GM12878 (cell line): ENCODE results near the gene ITGB2. TPM values are rescaled to one million over a fixed set of nuclear protein-coding genes. Genes with fewer than 3 reads are reported as not detected.

Source experiments
- CHD1 ChIP-seq: IDR thresholded peaks from 2 replicates; pipeline ENCODE4 v1.6.1; 2012; ENCODE audit warnings: low read depth, low read length, improper control_type of control experiment
- PAX8 ChIP-seq: fragments of 450-650 bp; IDR thresholded peaks from 2 replicates; pipeline ENCODE4 v1.6.1; 2017; ENCODE audit warnings: mild to moderate bottlenecking, moderate library complexity
- SPI1 ChIP-seq: IDR thresholded peaks from 2 replicates; pipeline ENCODE4 v1.6.1; 2011; ENCODE audit warnings: low read depth, mild to moderate bottlenecking, low read length, moderate library complexity, borderline replicate concordance; ENCODE audit not compliant: insufficient read depth
- YBX1 ChIP-seq: fragments of 450-650 bp; IDR thresholded peaks from 2 replicates; pipeline ENCODE4 v1.6.1; 2016; ENCODE audit warnings: antibody characterized with exemption
- polyA plus RNA-seq, 11 experiments: library from polyadenylated mRNA; depleted of rRNA in 4 of 11; unstranded in 6 of 11; stranded (reverse) in 5 of 11; fragments of >200 nt; fragmentation: Nextera tagmentation in 4 of 11; fragmentation: Illumina TruSeq in 1 of 11; extraction: Ambion mirVana in 4 of 11; extraction: Trizol in 1 of 11; gene quantifications; 1 replicate in 1 of 11; 2 replicates in 10 of 11; pipeline versions ENCODE4 v1.2.1 to v1.2.3, GENCODE V29; 2011 to 2016; ENCODE audit warnings: inconsistent platforms in 2 of 11, missing spikeins in 2 of 11, low read depth in 1 of 11
- total RNA-seq, 4 experiments: library from RNA; depleted of rRNA in 3 of 4; stranded (reverse); fragments of >200 nt in 3 of 4; fragmentation: Illumina TruSeq in 1 of 4; extraction: Trizol in 1 of 4; gene quantifications; 2 replicates each; pipeline versions ENCODE4 v1.2.1 to v1.2.3, GENCODE V29; 2013 to 2021
- TF ChIP-seq, protein P1 (sequence below): fragments of 450-650 bp; IDR thresholded peaks from 2 replicates; pipeline ENCODE4 v1.6.1; 2017; ENCODE audit warnings: low read depth, mild to moderate bottlenecking, moderate library complexity
- TF ChIP-seq, protein P2 (sequence below): IDR thresholded peaks from 2 replicates; pipeline ENCODE4 v1.6.1; 2012; ENCODE audit warnings: improper control_type of control experiment, low read depth, low read length; ENCODE audit not compliant: insufficient replicate concordance

The ITGB2 gene
- total and polyA plus RNA-seq, 10 of the 15 experiments (the other 5 are each of a cell fraction or from before 2014, with no cell fraction given), result 8.0 to 172 (median 58.9) TPM

DNA sequence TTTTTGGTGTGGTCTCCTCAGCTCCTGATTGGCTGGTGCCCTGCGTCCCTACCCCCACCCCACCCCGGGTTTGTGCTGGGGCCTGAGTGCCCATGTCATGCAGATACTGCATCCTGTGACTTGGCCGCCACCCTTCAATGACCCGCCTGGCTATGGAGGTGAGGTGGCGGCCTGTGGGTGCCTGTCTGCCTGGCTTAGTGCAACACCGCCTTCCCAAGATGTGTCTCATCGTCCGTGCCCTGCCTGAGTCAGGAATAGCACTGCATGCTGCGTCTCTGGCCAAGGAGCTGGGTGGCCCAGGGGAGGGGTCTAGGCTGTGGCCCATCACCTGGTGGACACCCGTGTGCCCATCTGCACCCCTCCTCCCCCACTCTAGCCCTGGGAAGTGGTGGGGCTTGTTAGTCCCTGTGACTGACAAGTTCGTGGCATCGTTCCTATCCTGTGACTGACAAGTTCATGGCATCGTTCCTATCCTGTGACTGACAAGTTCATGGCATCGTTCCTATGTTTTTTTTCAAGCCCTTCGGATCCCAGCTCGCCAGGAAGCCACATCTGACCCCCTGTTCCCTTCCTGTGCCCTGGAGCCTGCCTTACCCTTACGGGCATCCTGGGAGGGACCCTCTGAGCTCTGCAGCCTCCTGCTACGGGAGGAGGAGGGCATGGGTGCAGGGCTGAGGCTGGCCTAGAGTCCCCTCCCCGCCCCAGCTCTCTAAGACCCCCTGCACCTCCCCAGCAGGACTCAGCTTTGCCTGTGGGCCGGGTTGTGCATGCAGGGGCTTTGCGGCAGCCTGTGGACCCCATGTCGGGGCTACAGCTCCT, 26.6 kb upstream of the ITGB2 start (continued):
- TF ChIP-seq, protein P1, sequence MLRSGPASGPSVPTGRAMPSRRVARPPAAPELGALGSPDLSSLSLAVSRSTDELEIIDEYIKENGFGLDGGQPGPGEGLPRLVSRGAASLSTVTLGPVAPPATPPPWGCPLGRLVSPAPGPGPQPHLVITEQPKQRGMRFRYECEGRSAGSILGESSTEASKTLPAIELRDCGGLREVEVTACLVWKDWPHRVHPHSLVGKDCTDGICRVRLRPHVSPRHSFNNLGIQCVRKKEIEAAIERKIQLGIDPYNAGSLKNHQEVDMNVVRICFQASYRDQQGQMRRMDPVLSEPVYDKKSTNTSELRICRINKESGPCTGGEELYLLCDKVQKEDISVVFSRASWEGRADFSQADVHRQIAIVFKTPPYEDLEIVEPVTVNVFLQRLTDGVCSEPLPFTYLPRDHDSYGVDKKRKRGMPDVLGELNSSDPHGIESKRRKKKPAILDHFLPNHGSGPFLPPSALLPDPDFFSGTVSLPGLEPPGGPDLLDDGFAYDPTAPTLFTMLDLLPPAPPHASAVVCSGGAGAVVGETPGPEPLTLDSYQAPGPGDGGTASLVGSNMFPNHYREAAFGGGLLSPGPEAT, result no peak
- TF ChIP-seq, protein P2, sequence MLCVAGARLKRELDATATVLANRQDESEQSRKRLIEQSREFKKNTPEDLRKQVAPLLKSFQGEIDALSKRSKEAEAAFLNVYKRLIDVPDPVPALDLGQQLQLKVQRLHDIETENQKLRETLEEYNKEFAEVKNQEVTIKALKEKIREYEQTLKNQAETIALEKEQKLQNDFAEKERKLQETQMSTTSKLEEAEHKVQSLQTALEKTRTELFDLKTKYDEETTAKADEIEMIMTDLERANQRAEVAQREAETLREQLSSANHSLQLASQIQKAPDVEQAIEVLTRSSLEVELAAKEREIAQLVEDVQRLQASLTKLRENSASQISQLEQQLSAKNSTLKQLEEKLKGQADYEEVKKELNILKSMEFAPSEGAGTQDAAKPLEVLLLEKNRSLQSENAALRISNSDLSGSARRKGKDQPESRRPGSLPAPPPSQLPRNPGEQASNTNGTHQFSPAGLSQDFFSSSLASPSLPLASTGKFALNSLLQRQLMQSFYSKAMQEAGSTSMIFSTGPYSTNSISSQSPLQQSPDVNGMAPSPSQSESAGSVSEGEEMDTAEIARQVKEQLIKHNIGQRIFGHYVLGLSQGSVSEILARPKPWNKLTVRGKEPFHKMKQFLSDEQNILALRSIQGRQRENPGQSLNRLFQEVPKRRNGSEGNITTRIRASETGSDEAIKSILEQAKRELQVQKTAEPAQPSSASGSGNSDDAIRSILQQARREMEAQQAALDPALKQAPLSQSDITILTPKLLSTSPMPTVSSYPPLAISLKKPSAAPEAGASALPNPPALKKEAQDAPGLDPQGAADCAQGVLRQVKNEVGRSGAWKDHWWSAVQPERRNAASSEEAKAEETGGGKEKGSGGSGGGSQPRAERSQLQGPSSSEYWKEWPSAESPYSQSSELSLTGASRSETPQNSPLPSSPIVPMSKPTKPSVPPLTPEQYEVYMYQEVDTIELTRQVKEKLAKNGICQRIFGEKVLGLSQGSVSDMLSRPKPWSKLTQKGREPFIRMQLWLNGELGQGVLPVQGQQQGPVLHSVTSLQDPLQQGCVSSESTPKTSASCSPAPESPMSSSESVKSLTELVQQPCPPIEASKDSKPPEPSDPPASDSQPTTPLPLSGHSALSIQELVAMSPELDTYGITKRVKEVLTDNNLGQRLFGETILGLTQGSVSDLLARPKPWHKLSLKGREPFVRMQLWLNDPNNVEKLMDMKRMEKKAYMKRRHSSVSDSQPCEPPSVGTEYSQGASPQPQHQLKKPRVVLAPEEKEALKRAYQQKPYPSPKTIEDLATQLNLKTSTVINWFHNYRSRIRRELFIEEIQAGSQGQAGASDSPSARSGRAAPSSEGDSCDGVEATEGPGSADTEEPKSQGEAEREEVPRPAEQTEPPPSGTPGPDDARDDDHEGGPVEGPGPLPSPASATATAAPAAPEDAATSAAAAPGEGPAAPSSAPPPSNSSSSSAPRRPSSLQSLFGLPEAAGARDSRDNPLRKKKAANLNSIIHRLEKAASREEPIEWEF, result no peak
- no peak for TF ChIP-seq SPI1
- no peak for TF ChIP-seq CHD1
- TF ChIP-seq YBX1, result no peak
- no peak for TF ChIP-seq PAX8
